Hematopoietic multipotent progenitor cell treated with erythropoietin and hydrocortisone succinate and interleukin-3 and kit ligand, for 8 days (in vitro differentiated cells): ENCODE data around the gene BRSK2.
"Not testable (repeated sequence)": the region's sequence is repeated elsewhere in the genome, so short reads cannot be mapped to it uniquely, and the experiment has no call there.

Source experiments
- DNase-seq: peaks from one replicate; pipeline ENCODE4 v3.0.0-alpha.2; 2015

BRSK2 gene

DNA sequence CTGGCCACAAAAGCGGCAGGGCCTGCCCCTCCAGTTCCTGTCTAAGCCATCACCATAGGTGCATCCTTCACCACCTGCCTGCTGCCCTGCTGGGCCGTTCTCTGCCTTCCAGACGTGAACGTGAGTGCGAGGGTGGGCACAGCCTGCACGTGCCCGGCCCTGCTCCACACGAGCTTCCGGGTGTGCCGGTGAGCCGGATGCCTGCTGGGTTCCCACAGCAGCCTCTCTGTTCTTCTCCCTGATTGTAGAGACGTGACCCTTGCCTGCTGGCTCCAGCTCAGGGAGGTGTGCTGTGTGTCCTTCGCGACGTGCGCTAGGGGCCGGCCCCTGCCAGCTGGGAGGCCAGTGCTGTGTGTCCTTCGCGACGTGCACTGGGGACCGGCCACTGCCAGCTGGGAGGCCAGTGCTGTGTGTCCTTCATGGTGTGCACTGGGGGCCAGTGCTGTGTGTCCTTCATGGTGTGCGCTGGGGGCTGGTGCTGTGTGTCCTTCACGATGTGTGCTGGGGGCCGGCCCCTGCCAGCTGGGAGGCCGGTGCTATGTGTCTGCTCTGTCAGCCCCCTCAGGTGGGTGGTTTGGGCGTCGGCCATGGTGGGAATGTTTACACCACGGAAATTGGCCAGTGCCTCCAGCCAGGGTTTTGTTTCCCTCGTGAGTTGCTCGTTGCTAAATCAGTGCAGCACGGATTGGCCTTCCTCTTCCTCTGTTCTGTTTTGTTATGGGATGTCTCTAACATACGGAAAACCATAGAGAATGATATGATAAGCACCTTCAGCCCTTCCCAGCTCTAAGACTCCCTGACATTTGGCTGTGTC, 35.4 kb upstream of the BRSK2 start:
- no peak for DNase-seq

DNA sequence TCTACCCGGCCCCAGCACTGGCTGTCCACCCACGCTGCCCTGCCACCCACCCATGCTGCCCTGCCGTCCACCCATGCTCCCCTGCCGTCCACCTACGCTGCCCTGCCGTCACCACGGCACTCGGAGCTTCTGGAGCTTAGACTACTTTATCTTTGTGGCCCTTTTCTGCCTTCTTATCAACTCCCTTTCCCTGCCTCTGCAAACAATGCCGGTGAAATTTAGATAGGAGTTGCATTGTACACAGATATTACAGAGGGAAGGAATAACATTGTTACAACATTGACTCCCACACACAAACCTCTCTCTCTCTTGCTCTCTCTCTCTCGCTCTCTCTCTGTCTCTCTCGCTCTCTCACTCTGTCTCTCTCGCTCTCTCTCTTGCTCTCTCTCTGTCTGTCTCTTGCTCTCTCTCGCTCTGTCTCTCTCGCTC, 33.7 kb upstream of the BRSK2 start:
- DNase-seq = no peak

DNA sequence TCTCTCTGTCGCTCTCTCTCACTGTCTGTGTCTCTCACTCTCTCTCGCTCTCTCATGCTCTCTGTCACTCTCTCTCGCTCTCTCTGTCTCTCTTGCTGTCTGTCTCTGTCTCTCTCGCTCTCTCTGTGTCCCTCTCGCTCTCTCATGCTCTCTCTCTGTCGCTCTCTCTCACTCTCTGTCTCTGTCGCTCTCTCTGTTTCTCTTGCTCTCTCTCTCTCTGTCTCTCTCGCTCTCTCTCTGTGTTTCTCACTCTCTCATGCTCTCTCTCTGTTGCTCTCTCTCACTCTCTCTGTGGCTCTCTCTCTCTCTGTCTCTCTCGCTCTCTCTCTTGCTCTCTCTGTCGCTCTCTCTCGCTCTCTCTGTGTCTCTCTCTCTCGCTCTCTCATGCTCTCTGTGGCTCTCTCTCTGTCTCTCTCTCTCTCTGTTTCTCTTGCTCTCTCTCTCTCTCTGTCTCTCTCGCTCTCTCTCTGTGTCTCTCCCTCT, 33.2 kb upstream of the BRSK2 start:
- no peak for DNase-seq

DNA sequence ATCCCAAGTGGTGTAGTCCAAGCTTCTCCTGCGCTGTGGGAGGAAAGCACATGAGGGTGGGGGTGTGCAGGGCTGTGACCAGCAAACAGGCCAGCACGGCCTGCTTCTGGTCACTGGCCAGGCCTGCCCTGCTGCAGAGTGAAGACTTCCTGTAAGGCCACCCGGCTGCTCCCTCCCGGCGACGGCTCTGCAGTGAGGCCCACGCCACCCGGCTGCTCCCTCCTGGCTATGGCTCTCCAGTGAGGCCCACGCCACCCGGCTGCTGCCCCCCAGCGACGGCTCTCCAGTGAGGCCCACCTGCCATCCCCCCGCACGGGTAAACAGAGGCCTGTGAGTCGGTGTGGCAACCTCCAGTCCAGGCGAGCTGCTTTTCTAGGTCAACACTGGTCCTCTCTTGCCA, 31.4 kb upstream of the BRSK2 start:
- no peak for DNase-seq

DNA sequence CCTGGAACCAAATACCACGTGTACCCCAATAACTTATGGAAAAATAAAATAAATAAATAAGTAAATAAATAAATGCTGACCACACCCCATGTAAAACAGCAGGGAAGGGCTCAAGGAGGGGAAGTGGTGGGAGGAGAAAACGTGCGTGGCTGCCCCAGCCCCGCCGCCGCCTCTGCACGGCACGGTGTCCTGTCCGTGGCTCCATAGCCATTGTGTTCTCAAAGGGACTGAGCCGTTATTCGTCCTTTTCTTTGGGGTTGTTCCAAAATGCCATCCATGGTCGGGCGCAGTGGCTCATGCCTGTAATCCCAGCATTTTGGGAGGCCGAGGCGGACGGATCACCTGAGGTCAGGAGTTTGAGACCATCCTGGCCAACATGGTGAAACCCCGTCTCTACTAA, 30.8 kb upstream of the BRSK2 start:
- not testable (repeated sequence) for DNase-seq

DNA sequence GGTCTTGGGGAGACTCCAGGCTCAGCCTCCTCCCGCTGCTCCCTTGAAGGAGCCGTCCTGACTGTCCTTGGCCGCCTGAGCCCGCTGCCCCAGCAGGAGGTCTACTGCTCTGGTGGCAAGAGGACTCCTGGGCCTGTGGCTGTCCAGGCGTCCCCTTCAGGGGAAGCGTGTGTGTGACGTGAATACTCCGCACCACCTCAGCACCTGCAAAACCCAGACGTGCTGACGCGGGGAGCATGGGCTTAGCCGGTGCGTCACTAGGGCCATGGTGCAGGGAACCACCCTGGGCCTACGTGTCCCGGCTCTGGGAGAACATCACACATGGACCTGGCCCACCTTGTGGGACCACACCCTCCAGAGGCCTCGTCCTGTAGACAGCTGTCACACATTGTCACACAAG, 30.2 kb upstream of the BRSK2 start:
- DNase-seq = no peak

DNA sequence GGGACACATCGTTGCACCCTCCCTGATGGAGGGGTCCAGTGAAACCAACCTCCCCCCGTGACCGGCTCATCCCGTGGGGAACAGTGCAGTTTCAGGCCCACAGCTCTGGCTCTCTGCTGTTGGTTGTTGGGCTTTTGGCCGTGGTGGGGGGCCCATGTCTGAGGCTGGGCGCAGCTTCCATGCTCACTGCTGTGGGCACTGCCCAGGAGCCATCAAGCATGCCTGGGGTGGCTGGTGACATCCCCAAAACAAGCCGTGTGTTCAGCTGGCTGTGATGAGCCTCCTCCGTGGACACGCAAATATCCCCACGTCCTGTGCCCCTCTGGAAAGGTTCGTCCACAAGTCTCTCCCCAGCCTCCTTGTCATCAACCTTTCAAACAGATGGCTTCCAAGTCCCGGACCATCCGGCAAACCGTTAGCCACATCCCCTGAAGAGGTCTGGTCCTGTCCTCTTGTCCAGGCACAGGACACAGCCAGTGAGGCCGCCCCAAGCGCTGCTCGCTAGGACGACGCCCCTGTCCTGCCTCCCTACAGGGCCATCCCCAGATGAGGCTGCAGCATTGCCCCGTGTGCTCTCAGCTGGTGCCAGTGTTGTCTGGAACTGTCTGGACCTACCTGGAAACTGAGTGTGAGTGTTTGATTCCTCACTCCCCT, 29.4 kb upstream of the BRSK2 start:
- no peak for DNase-seq

DNA sequence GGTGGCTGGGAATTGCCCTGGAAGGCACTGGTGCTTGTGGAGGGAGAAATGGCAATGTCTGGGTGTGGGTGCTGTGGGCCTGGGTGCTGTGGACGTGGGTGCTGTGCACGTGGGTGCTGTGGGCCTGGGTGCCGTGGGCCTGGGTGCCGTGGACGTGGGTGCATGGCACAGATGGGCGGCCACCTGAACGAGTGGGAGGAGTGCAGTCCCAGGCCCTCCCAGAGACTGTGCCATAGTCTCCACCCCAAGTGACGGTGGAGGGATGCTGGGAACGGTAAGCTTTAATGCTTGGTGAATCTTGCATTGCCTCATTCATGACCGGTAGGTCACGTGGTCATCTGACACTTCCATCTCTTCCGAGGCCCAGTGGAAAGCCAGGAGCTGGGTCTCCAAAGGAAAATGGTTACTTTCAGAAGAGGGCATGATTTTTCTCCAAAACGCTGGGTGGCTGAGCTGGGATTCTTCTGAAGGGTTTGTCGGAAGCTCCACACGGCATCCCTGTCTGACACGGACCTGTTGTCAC, 28.8 kb upstream of the BRSK2 start:
- no peak for DNase-seq

DNA sequence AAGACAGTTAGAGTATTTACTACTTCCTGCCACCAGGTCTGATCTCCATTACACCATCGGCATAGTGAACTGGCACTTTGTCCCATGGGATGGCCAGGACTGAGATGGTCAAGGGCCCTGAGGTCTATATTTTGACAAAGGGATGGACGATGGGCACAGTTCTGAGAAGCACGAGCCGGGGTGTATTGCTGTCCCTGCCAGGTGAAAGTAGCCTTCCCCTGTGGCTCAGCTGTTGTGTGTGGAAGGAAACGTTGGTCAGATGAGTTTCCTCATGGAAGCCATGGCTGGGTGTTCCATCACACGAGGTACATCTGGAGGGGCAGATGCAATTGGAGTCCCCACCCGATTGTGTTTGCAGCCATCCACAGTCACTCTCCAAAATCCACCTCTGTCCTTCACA, 27.9 kb upstream of the BRSK2 start:
- no peak for DNase-seq

DNA sequence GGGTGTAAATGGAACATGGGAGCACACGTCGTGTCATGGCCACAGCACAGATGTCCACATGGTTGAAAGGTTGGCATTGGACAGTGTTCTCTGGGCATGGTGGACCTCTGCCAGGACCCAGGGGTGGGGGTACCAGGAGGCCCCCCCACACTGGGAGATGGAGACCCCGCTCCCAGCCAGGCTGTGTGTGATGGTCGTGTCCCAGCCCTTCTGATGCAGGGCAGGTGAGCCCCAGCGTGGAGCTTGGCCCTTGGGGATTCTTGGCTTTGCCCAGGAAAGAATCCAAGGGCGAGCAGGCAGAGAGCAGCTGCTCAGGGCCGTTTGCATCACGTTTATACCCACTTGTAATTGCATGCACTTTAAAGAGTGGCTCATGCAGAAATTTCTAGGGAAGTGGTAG, 22.0 kb upstream of the BRSK2 start:
- no peak for DNase-seq

DNA sequence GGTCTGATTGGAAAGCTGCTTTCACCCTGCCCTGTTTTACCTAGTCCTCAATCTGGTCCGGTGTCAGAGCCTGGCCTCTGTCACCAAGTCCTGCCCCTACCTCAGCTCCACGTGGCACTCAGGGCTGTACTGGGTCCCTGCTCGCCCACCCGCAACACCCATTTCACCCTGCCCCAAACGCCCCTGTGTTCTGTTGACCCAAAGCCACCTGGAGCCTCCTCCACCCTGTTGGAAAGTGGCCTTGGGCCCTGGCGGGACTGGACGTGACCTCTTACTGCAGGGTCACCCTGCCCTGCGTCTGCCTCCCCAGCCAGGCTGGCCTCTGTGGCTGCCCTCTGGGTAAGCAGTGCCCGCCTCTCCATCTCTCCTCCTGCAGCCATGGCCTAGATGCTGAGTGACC, 21.5 kb upstream of the BRSK2 start:
- DNase-seq = no peak

DNA sequence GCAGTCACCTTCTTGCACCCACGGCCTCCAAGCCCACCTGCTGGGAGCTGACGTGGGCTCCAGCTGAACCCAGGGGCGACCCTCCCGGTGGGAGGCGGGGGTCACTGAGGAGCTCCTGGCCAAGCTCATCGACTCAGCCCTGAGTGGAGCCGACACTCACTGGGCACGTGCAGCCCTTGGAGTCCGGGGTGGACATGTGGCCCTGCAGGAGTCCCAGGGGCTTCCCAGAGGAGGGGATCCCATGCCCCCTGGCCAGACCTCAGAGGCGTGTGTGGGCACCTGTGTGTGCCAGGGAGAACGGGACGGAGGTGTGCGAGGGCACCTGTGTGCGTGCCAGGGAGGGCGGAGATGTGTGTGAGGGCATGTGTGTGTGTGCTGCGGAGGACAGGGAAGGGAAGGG, 20.8 kb upstream of the BRSK2 start:
- DNase-seq = no peak

DNA sequence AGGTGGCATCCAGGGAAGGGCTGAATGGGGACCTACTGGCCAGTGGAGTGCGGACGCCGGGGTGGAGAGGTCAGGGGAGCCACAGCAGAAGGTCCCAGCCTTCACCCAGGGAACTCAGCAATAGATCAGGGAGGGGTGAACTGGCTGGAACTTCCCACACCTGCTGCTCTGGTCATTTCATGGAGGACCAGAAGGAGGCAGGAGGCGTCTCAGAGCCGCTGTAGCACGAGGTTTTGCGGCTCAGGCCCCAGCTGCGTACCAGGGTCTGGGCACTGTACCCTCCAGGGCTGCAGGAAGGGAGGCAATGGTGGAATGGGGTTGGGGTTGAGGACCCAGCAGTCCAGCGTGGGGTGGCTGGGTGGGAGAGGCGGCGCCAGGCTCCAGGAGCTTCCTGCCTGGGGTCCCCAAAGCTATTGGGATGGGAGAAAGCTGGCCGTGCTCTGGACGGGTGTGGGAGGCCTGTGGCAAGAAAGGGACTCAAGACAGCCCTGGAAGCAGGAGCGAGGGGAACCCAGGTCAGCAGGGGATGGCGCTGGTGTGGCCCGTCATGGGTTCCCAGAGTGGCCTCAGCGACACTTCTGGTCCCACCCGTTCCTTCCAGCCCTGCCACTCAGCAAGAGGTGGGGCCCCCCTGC, 20.2 kb upstream of the BRSK2 start:
- no peak for DNase-seq

DNA sequence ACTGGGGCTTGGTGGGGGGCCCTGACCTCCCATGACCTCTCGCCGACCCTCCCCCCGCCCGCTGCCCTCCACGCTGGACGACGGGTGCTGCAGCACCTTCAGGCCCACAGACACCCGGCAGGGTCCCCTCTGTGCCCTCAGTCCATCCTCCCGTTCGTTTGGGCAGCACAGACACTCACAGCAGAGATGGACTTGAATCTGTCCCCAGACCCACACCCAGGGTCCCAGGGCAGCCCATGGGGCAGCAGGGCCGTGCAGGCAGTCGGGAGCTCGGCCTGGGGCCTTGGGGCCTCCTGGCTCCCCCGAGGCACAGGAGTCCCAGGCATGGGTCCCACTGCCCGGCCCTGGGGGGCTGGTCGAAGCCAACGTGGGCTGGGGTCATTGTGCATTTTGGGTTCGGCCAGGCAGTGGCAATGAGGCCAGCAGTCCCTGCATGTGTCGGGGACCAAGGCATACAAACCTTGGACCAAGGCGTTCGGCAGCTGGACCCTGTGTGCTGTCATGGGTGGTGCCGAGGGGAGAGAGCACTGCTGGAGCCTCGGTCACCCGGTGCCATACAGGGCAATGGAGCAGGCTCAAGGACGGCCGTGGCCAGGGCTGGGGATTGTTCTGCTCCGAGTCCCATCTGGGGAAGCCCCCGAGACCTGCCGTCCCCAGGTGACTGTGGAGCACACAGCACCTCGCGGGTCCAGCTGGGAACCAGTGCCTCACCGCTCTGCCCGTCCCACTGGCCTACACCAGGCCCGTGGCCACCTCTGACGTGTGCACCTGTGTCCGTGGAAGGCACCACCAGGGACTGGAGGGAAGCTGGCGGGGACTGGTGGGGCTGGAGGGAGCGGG, 19.3 kb upstream of the BRSK2 start:
- DNase-seq = no peak

DNA sequence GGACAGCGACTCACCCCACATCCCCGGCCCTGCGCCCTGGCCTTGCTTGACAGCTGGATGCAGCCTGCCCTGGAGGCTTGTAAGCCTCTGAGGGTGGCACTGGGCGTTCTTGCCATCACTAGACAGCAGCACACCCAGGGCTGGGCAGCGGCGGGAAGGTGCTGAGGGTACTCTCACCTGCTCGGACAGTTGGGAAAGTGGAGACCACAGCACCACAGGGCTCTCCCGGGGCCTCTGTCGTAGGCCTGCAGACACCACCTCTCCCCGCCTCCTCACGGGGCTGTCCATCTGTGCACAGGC, 18.8 kb upstream of the BRSK2 start:
- no peak for DNase-seq

DNA sequence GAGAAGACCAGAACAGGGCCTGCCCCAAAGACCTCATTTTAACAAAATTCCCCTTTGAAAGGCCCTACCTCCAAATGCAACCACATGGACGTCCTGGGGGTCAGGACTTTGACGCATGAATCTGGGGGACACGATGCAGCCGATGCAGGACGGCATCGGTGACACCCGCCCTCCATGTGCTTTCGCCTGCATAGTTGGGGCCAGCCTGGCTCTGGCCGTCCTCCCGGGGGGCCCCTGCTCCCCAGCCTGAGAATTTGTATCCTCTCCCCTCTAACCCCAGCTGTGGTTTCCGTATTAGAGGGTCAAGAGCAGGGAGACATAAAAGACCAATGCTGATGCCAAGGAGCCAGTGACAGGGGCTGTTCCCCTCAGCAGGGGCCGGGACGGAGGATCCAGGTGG, 18.4 kb upstream of the BRSK2 start:
- no peak for DNase-seq

DNA sequence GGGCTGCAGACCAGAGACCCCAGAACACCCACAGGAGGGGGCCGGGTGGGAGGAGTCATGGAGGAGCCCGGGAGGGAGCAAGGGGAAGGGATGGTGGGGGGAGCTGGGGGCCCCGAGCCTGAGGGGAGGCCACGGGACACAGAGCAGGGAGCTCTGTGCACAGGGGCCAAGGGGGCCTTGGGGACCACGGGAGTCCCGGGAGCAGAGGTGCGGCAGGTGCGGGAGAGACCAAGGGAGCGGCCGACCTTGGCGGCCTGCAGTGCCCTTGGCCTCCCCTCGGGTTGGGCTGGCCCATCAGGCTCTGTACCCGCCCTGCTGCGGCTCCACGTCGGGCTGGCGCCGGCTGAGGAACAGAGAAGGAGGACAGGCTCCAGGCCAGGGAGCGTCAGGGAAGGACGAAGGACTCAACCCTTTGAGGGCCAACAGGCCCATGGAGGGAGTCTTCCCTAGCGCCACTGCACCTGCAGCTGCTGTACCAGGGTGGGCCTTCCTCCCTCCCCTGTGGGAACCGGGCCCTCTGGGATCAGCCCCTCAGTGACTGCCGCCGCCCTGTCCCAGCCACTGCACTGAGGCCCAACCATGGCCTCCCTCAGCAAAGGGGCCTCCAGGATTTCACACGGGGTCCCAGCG, 17.8 kb upstream of the BRSK2 start:
- no peak for DNase-seq

DNA sequence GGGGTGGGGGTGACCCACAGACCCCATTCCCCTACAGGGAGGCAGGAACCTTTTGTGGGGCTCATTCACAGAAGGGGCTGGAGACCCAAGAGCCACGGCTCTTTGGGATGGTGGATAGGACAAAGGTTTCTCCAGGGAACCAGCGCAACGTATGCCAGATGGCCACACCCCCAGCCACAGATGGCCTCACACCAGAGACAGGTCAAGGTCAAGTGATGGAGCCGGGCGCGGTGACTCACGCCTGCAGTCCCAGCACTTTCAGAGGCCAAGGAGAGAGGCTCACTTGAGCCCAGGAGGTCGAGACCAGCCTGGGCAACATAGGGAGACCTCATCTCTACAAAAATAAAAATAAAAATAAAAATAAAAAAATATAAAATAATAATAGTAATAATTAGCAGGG, 17.1 kb upstream of the BRSK2 start:
- DNase-seq = no peak

DNA sequence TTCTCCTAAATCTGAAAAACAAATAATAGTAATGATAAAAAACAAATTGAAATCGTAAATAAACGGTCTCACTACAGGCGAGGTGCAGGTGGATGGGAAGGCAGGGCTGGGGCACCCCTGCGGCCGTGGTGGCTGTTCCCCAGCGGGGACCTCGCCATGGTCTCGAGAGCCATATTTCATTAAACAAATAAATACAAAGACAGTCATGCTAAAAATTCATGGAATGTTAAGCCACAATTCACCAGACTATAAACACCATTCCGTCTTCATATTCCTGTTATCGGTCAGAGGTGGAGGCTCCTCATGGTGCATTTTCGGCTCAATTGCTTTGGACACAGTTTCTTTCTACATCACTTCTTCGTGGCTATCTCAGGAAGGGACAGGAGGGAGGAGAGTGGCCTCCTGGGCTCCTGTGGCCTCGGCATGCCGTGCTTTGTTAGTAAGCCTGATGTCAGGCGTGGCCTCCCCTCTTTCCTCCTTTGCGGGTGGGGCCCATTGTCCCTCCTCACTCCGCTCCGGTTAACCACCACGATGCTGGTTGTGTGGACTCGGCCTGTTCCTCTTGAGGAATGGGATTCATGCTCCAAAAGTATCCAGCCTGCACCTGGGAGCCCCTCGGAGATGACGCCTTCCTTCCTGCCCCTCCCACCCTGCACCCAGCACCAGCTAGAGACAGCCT, 16.1 kb upstream of the BRSK2 start:
- DNase-seq = no peak

DNA sequence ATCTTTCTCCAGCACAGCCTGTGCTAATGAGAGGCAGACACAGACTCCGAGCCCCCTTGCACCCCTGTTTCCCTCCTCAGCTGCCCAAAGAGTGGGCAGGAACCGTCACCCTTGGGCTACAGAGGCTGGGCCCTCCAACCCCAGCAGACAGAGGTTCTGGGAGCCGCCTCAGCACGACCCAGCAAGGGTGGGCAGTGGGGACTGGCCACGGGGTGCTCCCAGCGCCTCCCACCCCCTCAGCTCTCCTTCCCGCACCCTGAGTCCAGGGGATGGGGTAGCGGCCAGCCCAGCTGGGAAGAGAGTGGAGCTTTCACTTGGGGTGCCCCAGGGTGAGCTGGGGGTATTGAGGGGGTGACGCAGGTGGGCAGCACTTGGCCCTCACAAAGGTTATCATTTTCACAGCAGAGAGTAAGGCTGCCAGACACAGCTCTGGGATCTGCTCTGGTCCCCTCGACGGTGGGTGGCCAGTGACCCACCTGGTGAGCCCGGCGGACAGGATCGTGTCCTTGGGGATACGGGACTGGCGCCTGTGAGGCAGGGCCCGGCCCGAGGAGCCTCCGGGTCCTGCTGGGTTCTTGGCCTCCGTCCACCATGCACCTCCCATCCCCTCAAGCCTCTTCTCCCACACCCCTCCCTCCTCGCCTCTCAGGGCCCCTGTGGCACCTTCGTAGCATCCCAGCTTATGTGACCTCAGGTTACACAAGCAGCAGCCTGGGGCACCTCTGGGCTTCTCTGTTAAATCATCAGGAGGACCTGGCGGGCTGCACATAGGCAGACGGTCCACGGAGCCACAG, 14.4 kb upstream of the BRSK2 start:
- DNase-seq = no peak

DNA sequence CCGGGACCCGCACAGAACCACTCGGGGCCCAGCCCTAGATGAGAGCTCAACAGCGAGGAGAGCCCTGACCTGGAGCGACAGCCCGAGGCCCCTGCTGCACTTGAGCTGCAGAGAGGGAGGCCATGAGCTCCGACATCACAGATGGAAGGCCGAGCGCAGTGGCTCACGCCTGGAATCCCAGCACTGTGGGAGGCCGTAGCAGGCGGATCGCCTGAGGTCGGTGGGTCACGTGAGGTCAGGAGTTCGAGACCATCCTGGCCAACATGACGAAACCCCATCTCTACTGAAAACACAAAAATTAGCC, 13.8 kb upstream of the BRSK2 start:
- DNase-seq = no peak
